Measurements from ENCODE around the gene GIT2.

GRCh38 chr12:109938947-109939346, 57.2 kb downstream of the GIT2 start:
- TF ChIP-seq CTCF (IDR thresholded peaks at IDR 0.05), result no peak
- no peak for TF ChIP-seq REST (IDR thresholded peaks at IDR 0.05; ENCODE audit: insufficient read depth in 1 of 2, low read depth in 2 of 2, low read length in 1 of 2)
- no peak for TF ChIP-seq POLR2AphosphoS5 (IDR thresholded peaks at IDR 0.05; ENCODE audit: low read depth, low read length)
- TF ChIP-seq SIN3A (IDR thresholded peaks at IDR 0.05; ENCODE audit: borderline replicate concordance, insufficient read depth, low read depth, low read length), result no peak
- TF ChIP-seq TCF7L2 (IDR thresholded peaks at IDR 0.05; ENCODE audit: low read depth, low read length), result no peak

Data from Panc1 (cell line).